ENCODE results near the gene MEPE.

The MEPE gene

GRCh38 chr4:87839592-87839946 is 6.8 kb downstream of the MEPE start:
- DNase-seq (ENCODE audit: low read depth): no peak
- no peak overlapping the region for H3K4me3 ChIP-seq (ENCODE audit: low read depth, low read length)
- TF ChIP-seq, protein P1, sequence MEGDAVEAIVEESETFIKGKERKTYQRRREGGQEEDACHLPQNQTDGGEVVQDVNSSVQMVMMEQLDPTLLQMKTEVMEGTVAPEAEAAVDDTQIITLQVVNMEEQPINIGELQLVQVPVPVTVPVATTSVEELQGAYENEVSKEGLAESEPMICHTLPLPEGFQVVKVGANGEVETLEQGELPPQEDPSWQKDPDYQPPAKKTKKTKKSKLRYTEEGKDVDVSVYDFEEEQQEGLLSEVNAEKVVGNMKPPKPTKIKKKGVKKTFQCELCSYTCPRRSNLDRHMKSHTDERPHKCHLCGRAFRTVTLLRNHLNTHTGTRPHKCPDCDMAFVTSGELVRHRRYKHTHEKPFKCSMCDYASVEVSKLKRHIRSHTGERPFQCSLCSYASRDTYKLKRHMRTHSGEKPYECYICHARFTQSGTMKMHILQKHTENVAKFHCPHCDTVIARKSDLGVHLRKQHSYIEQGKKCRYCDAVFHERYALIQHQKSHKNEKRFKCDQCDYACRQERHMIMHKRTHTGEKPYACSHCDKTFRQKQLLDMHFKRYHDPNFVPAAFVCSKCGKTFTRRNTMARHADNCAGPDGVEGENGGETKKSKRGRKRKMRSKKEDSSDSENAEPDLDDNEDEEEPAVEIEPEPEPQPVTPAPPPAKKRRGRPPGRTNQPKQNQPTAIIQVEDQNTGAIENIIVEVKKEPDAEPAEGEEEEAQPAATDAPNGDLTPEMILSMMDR (IDR thresholded peaks at IDR 0.05; ENCODE audit: control insufficient read depth, extremely low read depth, insufficient read depth): no peak

DNA sequence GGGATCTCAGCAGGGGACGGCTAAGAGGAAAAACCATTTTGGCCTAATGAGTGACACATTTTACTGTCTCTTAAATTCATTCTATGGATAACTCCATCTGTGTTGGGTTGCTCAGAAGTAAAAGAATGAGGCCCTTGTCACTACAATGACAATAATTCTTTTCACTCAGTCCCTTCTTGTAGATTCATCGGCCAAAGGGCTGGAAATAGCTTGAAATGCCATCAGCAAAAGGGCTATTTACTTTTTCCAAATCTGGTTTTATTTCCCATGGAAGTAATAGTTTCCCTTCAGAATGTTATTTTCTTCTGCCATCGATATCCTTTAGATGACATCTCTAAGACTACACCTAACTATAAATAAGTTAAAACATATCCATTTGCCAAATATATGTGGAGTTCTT is 7.4 kb downstream of the MEPE start:
- H3K4me3 ChIP-seq (ENCODE audit: low read depth, low read length): no peak overlapping the region
- TF ChIP-seq, protein P1 (IDR thresholded peaks at IDR 0.05; ENCODE audit: control insufficient read depth, extremely low read depth, insufficient read depth): no peak
- no peak for DNase-seq (ENCODE audit: low read depth)

DNA sequence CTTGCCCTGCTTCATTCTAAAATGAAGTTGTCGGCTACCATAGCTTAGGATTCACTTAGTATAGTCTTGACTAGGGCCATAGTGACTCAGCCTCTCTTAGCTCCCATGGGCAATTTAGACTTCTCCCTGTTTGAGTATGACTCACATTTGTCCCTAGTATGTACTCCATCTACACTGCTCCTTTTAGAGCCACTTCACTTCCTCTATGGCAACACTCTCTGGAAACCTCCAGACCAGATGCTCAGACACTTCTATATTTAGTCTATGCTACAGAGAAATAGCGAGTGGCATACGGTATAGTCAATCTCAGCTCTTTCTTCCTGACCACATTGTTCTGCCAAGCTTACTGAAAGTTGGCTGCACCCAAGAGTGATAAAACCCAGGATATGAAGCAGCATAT is 11.2 kb downstream of the MEPE start:
- TF ChIP-seq, protein P1 (IDR thresholded peaks at IDR 0.05; ENCODE audit: control insufficient read depth, extremely low read depth, insufficient read depth): no peak
- no peak overlapping the region for H3K4me3 ChIP-seq (ENCODE audit: low read depth, low read length)
- DNase-seq (ENCODE audit: low read depth): no peak

DNA sequence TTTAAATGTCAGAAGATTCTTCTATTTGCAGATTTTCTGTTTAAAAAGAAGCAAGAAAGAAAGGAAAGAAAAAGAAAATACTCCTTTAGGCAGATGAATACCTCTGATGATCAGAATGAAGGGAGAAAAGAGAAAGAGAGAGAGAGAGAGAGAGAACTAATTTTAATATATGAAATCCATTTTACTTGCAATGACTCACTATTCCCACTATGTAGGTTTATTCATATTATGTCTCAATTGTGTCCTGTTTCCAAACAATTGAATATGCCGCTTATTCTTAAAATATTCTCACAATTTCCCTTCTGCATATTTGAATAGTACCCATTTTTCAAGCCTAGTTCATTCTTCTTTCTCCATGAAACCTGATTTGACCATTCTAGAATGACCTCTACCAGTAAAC is 11.7 kb downstream of the MEPE start:
- no peak for DNase-seq (ENCODE audit: low read depth)
- TF ChIP-seq, protein P1 (IDR thresholded peaks at IDR 0.05; ENCODE audit: control insufficient read depth, extremely low read depth, insufficient read depth): no peak
- no peak overlapping the region for H3K4me3 ChIP-seq (ENCODE audit: low read depth, low read length)

GRCh38 chr4:87846226-87846625 is 13.5 kb downstream of the MEPE start:
- no peak overlapping the region for H3K4me3 ChIP-seq (ENCODE audit: low read depth, low read length)
- TF ChIP-seq, protein P1 (IDR thresholded peaks at IDR 0.05; ENCODE audit: control insufficient read depth, extremely low read depth, insufficient read depth): no peak
- DNase-seq (ENCODE audit: low read depth): no peak

DNA sequence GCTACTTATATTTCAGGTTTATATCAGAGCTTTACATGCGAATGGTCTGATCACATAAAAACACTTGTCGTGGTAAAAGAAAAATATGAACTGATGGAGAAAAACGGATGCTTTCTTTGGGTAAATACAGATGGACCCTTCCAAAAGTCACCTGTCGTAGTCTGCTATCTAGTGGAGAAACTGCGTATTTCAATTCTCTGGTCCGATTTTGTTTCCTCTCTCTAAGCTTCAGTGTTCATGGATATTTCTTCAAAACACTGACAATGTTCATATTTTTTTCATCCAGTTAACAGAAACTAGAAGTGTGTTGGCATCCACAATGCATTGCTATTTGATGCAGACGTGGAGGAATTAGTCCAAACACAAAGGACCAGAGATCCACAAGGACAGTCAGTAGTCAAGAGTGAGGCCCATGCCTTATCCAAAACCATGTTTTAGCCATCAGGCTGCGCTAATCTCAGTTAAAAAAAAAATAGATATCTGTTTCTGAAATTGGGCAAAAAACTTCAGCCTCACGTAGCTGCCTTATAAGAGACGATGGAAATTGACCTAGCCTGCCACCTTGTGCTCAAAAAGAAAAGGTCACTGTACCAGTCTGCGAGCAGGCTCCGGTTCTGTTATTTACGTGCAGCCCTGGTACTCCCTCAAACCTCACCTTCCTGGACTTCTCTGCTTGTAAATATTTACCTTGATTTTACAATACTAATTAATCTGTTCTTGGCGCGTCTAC is 16.0 kb downstream of the MEPE start:
- H3K4me3 ChIP-seq (ENCODE audit: low read depth, low read length): peak overlapping the region; percentile 32; the same call in 1 of the 2 replicates
- TF ChIP-seq, protein P1 (IDR thresholded peaks at IDR 0.05; ENCODE audit: control insufficient read depth, extremely low read depth, insufficient read depth): peak; percentile 85

DNA sequence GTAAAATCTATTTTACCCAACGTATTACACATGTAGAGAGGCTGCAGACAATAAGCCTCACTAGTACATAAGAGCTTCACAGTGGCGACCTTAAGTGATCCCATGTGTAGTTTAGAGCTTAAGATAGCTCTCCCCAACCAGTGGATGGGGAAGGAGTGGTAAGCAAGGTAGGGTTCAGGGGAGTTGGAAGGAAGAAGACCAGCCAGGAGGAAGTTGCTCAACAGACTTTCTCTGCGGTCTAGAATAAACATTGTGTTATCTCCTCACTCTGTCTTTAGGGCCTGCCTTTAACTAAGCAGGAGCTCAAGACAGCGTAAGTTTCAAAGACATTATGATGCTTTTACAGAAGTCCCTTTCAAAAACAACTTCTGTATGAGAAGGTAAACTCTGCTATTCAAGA is 16.8 kb downstream of the MEPE start:
- no peak for DNase-seq (ENCODE audit: low read depth)
- H3K4me3 ChIP-seq (ENCODE audit: low read depth, low read length): no peak overlapping the region
- TF ChIP-seq, protein P1 (IDR thresholded peaks at IDR 0.05; ENCODE audit: control insufficient read depth, extremely low read depth, insufficient read depth): no peak

More for the DNA sequence above, 16.0 kb downstream of the MEPE start:
- DNase-seq (ENCODE audit: low read depth): peak; percentile 87

All from LNCaP clone FGC (cell line).